ENCODE data around the gene SYCP2L.

GRCh38 chr6:10970731-10971130, 83.9 kb downstream of the SYCP2L start:
- TF ChIP-seq CTCF (IDR thresholded peaks at IDR 0.05) (no peak), POLR2A (IDR thresholded peaks at IDR 0.05) (no peak)
